Gastroesophageal sphincter (tissue), 4 donors: Measurements from ENCODE around the gene COL18A1. TPM values are rescaled to one million over a fixed set of nuclear protein-coding genes. Genes with fewer than 3 reads are reported as not detected.

Experiments used
- ATAC-seq: fragments of 150-250 bp; one replicate; pipeline ENCODE4 v1.9.1; 2016; ENCODE audit warnings: mild to moderate bottlenecking, moderate library complexity
- H3K27ac ChIP-seq, 4 donors: fragments of 200-600 bp; sonication (generic) in 3 of 4; 1 replicate in 3 of 4; 2 replicates in 1 of 4; pipeline ENCODE4 v1.5.1; 2016 to 2019
- H3K27me3 ChIP-seq: fragments of 200-600 bp; sonication (generic); one replicate; pipeline ENCODE4 v1.5.1; 2019
- H3K36me3 ChIP-seq, 2 donors: fragments of 200-600 bp; sonication (generic); one replicate each; pipeline ENCODE4 v1.5.1; 2019; ENCODE audit warnings: control low read depth in 1 of 2
- H3K4me1 ChIP-seq, 3 donors: fragments of 200-600 bp; sonication (generic); 1 replicate in 2 of 3; 2 replicates in 1 of 3; pipeline ENCODE4 v1.5.1; 2016 to 2019; ENCODE audit warnings: control low read depth in 2 of 3
- H3K4me3 ChIP-seq, 2 donors: fragments of 200-600 bp; sonication (generic); one replicate each; pipeline ENCODE4 v1.5.1; 2019; ENCODE audit warnings: mild to moderate bottlenecking in 1 of 2, moderate library complexity in 1 of 2
- H3K9me3 ChIP-seq, 3 donors: fragments of 200-600 bp; sonication (generic); one replicate each; pipeline ENCODE4 v1.5.1; 2017 to 2019; ENCODE audit warnings: control low read depth in 2 of 3
- CTCF ChIP-seq, 4 experiments: fragments of 200-600 bp in 2 of 4; fragments of 450-650 bp in 2 of 4; sonication (generic) in 1 of 4; IDR thresholded peaks; one replicate each; pipeline ENCODE4 v1.5.1; 2017 to 2019; ENCODE audit warnings: antibody characterized with exemption in 4 of 4, mild to moderate bottlenecking in 2 of 4, moderate library complexity in 2 of 4
- EP300 ChIP-seq: sonication (generic); formaldehyde crosslinking; IDR thresholded peaks from one replicate; pipeline ENCODE4 v1.6.1; 2017; ENCODE audit warnings: antibody characterized with exemption, mild to moderate bottlenecking
- POLR2A ChIP-seq, 2 donors: fragments of 450-650 bp; IDR thresholded peaks; one replicate each; pipeline ENCODE4 v1.6.1; 2017; ENCODE audit warnings: antibody characterized with exemption in 2 of 2, mild to moderate bottlenecking in 2 of 2, moderate library complexity in 1 of 2
- POLR2AphosphoS5 ChIP-seq: sonication (generic); formaldehyde crosslinking; IDR thresholded peaks from one replicate; pipeline ENCODE4 v1.6.1; 2017; ENCODE audit warnings: antibody characterized with exemption
- WGBS, 2 donors: methylation state at CpG; one replicate each; pipeline ENCODE4 v1.1.5; 2018; ENCODE audit warnings: low coverage in 1 of 2; 5-methylcytosine and 5-hydroxymethylcytosine counted together
- total RNA-seq, 4 donors: library from RNA; depleted of rRNA; stranded (reverse); fragments of >200 nt; gene quantifications; one replicate each; pipeline ENCODE4 v1.1.0, GENCODE V29; 2016

The COL18A1 gene
- total RNA-seq, 4 donors from 2014 or later, result 69.3 to 116 (median 78.4) TPM

DNA sequence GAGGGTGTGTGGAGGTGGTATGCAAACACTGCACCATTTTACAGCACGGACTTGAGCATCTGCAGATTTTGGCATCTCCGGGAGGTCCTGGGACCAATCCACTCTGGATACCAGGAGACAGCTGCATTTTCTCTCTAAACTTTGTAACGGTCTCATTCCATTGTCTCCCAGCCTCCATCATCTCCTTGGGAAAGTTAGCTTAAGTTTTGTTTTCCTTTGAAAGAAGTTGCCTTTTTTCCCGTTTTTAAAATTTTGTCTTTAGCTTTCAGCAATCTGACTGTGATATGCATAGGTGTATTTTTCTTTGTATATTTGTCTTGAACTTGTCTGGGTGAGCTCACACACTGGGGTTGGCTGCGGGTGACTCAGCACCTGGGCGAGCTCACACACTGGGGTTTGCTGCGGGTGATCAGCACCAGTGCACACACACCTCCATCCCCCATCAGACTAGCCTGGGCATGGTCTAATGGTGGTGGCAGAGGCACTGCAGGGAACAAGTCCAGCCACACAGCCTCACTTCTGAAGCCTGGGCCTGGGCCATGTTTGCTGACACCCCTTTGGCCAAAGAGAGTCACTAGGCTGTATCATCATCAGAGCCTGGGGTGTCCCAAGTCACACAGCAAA is 32.1 kb upstream of the COL18A1 start:
- H3K9me3 ChIP-seq, result no peaks in the 10 kb centered on the region
- TF ChIP-seq POLR2AphosphoS5 (no peak), EP300 (no peak), POLR2A (IDR thresholded peaks at IDR 0.05) (no peak), CTCF (IDR thresholded peaks at IDR 0.05) (no peak)
- ATAC-seq, result no peak
- WGBS, 2 donors, result 68 to 73% methylated on average over 4 to 6 of the region's 7 CpGs
- no peaks in the 10 kb centered on the region for H3K27me3 ChIP-seq
- no peaks in the 10 kb centered on the region for H3K36me3 ChIP-seq
- peaks cover 0 to under 1% (median 0%) of the 10 kb centered on the region in 3 donors for H3K4me1 ChIP-seq
- H3K4me3 ChIP-seq, result no peak overlapping the region
- no peak overlapping the region for H3K27ac ChIP-seq

DNA sequence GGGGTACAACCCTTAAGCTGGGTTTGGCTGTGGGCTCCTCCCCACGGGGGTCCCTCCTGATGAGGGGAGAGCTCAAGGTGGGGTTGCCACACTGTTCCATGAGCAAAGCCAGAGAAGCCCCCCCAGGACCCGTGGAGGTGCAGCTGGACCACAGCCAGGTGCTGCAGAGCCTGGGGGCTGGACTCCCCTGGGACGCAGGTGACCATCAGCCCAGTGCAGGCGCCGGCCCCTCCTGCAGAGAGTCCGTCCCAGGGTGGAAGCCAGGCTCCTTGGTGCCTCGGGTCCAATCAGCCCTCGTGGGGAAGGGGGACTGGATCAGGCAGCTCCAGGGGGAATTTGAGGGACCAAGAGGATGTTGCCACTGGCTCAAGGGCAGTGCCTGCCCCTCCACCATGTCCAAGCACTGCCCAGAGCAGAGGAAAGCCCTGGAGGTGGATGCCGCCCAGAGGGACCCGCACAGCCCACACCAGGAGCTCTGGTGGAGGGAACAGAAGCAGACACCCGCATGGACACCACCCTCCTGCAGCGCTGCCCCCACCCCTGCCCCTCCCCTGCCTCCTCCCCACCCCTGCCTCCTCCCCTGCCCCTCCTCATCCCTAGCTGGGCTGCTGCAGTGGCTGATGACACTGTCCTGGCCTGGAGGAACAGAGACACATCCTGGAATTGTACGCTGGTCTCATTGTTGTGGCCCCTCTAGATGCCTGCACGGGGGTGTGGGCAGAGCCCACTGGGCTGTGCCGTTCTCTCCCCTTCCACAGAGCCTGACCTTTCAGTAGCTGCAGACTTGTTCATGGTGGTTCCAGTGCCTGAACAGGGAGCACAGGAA is 30.8 kb upstream of the COL18A1 start:
- no peaks in the 10 kb centered on the region for H3K36me3 ChIP-seq
- no peak overlapping the region for H3K27ac ChIP-seq
- WGBS, 2 donors, result no CpG with 5 or more reads among the region's 15 CpGs
- no peaks in the 10 kb centered on the region for H3K4me1 ChIP-seq
- no peaks in the 10 kb centered on the region for H3K9me3 ChIP-seq
- no peak for ATAC-seq
- H3K27me3 ChIP-seq, result no peaks in the 10 kb centered on the region
- H3K4me3 ChIP-seq, result no peak overlapping the region
- no peak for TF ChIP-seq POLR2A (IDR thresholded peaks at IDR 0.05)
- TF ChIP-seq POLR2AphosphoS5, result no peak
- no peak for TF ChIP-seq EP300
- TF ChIP-seq CTCF (IDR thresholded peaks at IDR 0.05), result no peak

GRCh38 chr21:45374826-45375455 is 30.0 kb upstream of the COL18A1 start:
- Histone ChIP-seq H3K36me3 (no peaks in the 10 kb centered on the region), H3K27ac (no peak overlapping the region), H3K9me3 (no peaks in the 10 kb centered on the region), H3K27me3 (no peaks in the 10 kb centered on the region), H3K4me1 (no peaks in the 10 kb centered on the region), H3K4me3 (no peak overlapping the region)
- TF ChIP-seq POLR2AphosphoS5 (no peak), CTCF (IDR thresholded peaks at IDR 0.05) (no peak), EP300 (no peak), POLR2A (IDR thresholded peaks at IDR 0.05) (no peak)
- 40 to 61% methylated on average over 1 to 5 of the region's 15 CpGs for WGBS, 2 donors
- ATAC-seq, result no peak

GRCh38 chr21:45376459-45377324 is 28.3 kb upstream of the COL18A1 start:
- Histone ChIP-seq H3K4me3 (no peak overlapping the region), H3K27ac (no peak overlapping the region), H3K27me3 (no peaks in the 10 kb centered on the region), H3K4me1 (no peaks in the 10 kb centered on the region), H3K9me3 (no peaks in the 10 kb centered on the region), H3K36me3 (no peaks in the 10 kb centered on the region)
- ATAC-seq, result no peak
- no peak for TF ChIP-seq CTCF (IDR thresholded peaks at IDR 0.05)
- no peak for TF ChIP-seq POLR2A (IDR thresholded peaks at IDR 0.05)
- TF ChIP-seq POLR2AphosphoS5, result no peak
- TF ChIP-seq EP300, result no peak
- WGBS, 2 donors, result 95% methylated on average over 3 of the region's 7 CpGs; no CpG with 5 or more reads in 1 of the 2 donors
